Left lobe of liver (tissue), 2 donors: ENCODE measurements around the gene UBE2D3. TPM values are rescaled to one million over a fixed set of nuclear protein-coding genes. Genes with fewer than 3 reads are reported as not detected.
A peak's percentile ranks its signal among the peaks of the same experiment; 100 is the strongest.

Experiments
- ATAC-seq: fragments of 200-7000 bp; cut with Tn5 transposase; one replicate; pipeline ENCODE4 v1.9.1; 2020; ENCODE audit warnings: mild to moderate bottlenecking, moderate library complexity
- DNase-seq: peaks from one replicate; pipeline ENCODE4 v3.0.0-alpha.2; 2020; ENCODE audit warnings: low spot score
- total RNA-seq: library from RNA; stranded (reverse); gene quantifications from one replicate; pipeline ENCODE4 v1.2.1, GENCODE V29; 2021
- donor health status: DM: no; HTN: no; CAD: no; lungs with moderate emphysema.
- donor health status: DM: no; HTN: yes; CAD: no.

Gene UBE2D3
- total RNA-seq, 1 donor from 2014 or later = 137 TPM

DNA sequence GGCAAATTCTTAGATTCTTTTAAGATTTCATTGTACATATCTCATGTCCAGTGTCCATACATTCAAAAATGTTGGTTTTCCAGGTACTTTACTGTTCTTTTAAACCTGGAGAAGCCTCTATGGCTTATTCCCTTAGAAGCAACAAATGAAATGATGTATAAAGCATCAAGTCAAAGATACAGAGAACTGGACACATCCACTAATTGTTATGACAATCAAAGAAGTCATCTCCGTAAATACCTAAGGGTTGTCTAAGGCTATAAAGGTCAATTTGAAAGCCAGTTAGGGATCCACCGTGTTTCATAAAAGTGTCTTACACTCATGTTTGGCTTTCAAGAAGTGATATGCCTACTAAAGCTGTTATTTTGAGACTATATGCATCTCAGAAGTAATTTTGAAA, 32.4 kb downstream of the UBE2D3 start:
- DNase-seq = no peak
- ATAC-seq = no peak

DNA sequence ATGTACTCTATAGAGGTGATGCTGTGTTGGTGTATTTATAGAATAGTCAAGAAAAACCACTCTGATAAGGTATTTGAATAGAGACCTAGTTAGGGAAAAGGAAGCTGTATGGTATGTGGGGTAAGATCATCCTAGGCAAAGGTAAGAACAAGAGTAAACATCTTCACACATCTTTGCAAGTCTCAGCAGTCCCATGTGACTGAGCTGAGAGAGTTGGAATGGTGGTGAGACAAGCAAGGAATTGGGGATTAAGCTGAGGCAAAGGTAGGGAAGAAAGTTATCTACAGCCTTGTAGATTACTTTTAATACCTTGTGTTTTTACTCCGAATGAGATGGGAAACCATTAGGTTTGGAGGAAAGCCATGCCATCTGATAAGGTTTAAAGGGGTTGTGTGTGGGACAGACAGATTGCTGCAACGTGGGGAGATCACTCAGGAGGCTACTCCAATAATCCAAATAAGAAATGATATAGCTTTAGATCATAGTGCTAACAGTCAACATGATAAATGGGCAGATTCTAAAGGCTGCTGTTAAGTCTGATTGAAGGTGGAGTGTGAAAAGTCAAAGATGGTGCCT, 34.9 kb downstream of the UBE2D3 start:
- DNase-seq (no peak), ATAC-seq (peak; percentile 37)

DNA sequence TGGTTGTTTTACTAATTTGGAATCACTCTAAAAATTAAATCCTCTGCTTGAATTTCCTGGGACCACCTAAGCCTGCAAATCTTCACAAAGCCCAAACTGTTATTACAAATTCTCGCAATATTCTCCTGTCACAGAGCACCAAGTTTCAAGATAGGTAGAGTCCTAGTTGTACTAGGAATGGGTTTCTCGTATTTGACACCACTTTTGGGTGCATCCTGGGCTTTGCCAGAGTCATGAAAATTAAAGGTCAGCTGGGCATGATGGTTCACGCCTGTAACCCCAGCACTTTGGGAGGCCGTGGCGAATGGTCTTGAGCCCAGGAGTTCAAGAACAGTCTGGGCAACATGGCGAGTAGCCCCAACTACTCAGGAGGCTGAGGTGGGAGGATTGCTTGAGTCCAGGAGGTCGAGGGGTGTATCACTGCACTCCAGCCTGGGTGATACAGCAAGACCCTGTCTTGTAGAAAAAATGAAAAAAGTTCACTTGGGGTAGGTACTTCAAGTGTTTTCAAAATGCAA, 36.0 kb downstream of the UBE2D3 start:
- ATAC-seq (peak; percentile 14), DNase-seq (no peak)

DNA sequence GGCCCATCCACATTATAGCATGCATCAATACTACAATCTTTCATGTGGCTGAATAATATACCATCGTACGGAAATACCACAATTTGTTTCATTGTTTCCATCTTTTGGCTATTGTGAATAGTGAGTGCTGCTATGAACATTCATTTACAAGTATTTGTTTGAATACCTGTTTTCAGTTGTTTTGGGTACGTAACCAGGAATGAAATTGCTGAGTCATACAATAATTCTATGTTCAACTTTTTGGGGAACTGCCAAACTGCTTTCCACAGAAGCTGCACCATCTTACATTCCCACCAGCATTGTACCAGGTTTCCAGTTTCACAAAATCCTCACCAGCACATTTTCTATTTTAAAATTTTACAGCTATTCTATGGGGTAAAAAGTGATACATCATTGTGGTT, 38.0 kb downstream of the UBE2D3 start:
- DNase-seq (no peak), ATAC-seq (no peak)

DNA sequence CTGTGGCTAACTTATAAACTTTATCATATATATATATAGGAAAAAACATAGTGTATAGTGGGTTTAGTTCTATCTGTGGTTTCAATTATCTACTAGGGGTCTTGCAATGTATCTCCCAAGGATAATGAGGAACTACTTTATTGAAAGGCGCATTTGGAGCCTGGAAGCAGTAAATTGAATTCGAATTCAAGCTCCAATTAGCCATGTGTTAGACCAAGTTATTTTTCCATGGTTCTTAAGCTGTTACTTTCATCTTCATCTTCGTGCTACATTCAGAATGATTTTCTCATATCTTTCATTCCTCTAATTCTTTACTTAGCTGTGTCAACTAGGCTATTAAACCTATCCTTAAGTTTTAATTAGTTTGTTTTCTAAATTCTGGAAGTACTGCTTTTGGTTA, 39.4 kb downstream of the UBE2D3 start:
- DNase-seq (no peak), ATAC-seq (no peak)

DNA sequence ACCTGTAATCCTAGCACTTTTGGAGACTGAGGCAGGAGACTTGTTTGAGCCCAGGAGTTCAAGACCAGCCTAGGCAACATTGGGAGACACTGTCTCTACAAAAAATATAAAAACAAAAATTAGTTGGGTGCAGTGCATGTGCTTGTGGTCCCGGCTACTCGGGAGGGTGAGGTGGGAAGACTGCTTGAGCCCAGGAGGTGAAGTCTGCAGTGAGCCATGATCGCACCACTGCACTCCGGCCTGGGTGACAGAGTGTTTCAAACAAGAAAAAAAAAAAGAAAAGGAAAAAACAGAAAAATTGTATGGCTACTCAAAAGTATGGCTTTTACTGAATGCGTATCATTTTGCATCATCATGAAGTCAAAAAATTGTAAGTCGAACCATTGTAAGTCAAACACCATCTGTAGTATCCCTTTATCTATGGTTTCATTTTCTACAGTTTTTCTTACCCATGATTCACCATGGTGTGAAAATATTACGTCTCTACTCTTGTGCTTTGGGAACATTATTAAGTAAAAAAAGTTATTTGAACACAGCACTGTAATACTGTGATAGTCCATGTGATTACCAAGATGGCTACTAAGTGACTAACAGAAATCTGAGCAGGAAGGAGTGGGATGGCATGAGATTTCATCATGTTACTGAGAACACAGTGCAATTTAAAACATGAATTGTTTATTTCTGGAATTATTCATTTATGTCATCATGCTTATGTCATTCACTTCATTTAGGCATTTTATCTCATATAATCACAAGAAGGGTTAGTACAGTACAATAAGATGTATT, 40.1 kb downstream of the UBE2D3 start:
- ATAC-seq (no peak), DNase-seq (no peak)

DNA sequence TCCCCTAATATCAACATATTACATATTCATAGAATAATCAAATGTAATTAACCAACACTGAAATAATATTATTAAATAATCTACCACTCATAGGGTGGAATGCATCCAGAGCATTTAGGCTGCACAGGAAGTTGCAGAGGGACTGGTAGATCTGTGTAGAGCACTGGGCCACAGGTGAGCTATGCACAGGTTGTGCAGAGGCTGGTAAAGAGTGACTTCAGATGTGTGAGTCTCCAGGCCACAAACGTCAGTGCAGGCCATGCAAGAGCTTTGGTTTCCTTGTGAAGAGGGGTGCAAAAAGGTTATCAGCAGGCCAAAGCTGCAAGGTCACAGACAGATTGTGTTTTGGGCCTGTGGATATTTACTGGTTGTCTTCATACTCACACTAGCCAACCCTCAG, 41.1 kb downstream of the UBE2D3 start:
- DNase-seq (no peak), ATAC-seq (no peak)

DNA sequence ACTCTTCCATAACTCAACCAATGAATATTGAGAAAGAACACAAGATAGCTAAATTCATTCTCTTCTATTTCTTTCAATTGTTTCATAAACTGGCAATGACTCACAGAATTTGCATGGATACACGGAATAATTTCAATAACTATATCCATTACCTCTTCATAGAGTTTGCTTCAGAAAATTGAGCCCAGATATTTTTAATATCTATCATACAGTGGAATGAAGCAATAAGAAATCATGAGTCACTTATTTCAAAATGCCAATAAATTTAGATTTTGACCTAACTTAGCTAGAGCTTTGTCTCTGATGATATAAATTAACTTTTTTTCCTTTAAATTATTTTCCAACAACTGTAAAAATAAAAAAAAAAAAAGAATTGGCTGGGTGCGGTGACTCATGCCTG, 44.3 kb downstream of the UBE2D3 start:
- no peak for ATAC-seq

DNA sequence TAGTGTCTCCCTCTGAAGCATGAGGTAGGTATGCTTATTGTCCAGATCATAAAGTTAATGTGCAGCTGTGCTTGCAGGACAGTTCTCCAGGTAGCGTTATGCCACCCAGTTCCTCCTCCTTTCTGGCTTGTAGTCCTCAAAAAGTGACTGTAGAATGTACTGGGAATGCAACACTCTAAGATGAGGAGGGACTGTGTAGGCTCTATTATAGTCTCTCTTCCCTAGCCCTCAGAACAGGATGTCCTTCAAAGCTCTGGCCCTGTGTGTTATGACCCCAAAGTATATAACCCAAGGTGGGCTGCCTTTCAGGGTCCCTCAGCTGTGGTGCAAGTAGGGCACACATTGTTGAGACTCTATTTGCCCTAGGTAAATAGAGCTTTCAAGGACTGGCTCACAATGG, 45.8 kb downstream of the UBE2D3 start:
- ATAC-seq (no peak), DNase-seq (no peak)

More for the DNA sequence above, 44.3 kb downstream of the UBE2D3 start:
- DNase-seq = no peak

DNA sequence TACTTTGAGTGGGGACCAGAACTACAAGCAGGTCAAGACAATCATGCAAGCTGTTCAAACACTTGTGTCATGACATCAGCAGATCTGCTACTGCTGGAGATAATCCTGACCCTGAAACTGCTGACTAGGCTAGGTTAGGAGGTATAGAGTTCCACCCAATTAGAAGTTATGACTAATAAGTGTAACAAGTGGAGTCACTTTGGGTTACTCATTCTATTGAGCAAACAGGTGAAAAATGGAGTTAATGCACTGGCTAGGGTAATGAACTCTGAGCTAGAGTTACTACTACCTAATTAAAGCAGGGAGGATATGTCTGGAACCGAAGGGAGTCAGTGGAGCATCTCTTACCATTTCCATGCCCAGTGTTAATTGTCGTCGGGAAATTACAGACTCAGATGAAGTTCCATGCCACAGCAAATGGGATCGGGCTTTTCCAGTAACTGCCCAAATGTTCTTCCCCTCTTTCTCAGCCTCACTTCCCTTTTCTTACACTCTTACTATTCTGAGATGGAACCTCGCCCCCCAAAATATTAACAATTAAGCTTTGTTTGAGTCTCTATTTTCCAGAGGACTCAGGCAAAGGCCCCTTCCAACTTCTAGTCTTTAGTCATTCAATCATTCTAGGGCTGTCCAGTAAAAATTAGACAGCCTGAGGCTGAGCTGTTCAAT, 46.7 kb downstream of the UBE2D3 start:
- ATAC-seq = peak; percentile 61
- no peak for DNase-seq

DNA sequence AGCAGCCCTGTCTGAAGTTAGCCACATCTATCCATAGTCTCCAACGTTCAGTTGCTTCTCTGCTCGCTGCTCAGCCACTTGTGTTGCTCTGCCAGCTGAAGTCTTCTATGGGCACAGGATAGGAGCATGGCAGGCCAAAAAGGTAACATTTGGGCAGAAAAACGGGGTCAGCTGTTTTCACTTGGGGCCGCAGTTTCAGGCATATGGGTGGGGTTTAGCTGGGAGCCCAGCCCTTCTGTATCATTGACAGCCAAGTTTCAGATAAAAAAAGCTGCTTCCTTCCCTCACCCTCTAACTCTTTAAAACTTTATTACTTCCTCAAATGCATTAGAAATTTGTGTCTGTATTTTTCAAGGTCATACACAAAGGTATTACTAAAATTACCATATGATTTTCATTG, 48.1 kb downstream of the UBE2D3 start:
- DNase-seq (no peak), ATAC-seq (no peak)

DNA sequence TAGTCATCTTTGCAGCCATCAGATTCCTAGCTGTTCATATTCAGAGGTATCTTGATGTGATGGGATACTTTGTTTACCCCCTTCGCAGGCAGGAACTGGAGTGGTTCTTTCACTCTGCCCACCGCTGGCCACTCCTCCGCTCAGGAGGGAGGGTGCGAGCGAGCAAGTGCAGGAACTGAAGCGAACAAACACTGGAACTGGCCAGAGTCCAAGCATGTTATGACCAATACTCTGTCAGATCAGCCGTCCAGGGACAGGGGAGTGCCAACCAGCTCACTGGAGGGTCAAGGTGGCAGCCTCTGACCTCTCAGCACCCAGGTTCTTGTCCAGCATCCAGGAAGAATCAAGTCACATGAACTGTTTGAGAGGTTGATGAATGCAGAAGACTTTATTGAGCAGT, 48.6 kb downstream of the UBE2D3 start:
- ATAC-seq (peak; percentile 93), DNase-seq (peak; percentile 67)

DNA sequence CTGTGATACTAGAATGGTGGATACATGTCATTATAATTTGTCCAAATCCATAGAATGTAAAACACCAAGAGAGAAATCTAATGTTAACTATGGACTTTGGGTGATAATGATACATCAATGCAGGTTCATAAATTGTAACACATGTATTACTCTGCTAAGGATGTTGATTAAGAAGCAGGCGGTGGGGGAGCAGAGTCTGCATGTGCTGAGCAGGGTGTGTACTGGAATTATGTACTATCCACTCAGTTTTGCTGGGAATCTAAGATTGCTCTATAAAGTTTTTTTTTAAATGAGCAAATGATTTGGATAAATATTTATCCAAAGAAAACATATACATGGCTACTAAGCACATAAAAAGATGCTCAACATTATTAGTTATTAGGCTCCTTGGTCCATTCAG, 51.5 kb downstream of the UBE2D3 start:
- no peak for DNase-seq
- ATAC-seq = no peak

DNA sequence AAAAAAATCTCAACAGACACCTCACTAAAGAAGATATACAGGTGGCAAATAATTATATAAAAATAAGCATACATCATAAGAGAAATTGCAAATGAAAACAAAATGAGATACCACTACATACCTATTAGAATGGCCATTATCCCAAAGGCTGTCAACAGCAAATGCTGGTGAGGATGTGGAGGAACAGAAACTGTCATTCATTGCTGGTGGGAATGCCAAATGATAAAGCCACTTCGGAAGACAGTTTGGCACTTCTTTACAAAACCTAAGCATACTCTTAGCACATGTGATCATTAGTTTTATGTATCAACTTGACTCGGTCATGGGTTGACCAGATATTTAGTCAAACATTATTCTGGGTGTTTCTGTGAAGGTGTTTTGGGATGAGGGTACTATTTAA, 53.1 kb downstream of the UBE2D3 start:
- no peak for DNase-seq
- no peak for ATAC-seq

DNA sequence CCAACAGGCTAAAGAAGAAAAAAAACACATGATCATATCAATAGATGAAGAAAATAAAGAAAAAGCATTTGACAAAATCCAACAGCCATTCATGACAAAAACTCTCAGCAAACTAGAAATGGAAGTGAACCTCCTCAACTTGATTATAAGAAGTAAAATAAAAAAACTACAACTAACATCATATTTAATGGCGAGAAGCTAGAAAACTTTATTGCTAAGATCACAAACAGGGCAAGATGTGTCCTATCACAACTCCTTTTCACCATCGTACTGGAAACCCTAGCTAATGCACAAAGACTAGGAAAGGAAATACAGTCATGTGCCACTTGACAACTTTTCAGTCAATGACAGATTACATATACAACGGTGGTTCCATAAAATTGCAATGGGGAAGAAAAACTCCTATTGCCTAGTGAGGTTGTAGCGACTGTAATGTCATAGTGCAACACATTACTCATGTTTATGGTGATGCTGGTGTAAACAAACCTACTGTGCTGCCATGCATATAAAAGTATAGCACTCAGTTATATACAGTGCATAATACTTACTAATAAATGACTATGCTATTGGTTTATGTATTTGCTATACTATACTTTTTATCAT, 54.5 kb downstream of the UBE2D3 start:
- no peak for ATAC-seq
- no peak for DNase-seq

DNA sequence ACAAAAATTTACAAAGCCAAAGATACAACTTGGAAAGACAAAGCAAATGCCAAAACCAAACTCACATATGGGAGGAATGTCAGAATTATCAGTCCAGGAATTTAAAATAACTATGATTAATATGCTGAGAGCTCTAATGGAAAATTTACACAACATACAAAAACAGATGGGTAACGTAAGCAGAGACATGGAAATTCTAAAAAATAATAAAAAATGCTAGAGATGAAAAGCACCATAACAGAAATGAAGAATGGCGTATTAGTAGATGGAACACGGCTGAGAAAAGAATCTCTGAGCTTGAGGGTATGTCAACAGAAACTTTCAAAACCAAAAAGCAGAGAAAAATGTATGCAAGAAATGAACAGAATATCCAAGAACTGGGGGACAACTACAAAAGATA, 62.5 kb downstream of the UBE2D3 start:
- ATAC-seq (no peak), DNase-seq (no peak)

DNA sequence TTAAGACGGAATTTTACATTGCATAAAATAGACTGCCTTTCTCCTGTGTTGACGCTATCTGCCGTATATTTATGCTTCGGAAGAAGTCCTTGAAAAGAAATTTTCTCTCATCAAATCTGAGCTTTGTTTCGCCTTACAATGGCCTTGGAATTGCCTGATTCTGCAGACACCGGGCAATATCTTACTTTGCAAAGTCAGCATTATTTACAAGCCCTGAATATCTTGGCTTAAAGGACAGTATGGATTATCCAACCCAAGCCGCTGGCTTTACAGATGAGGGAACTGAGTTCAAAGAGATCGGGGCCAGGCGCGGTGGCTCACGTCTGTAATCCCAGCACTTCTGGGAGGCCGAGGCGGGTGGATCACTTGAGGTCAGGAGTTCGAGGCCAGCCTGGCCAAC, 65.4 kb downstream of the UBE2D3 start:
- no peak for ATAC-seq
- DNase-seq = no peak

DNA sequence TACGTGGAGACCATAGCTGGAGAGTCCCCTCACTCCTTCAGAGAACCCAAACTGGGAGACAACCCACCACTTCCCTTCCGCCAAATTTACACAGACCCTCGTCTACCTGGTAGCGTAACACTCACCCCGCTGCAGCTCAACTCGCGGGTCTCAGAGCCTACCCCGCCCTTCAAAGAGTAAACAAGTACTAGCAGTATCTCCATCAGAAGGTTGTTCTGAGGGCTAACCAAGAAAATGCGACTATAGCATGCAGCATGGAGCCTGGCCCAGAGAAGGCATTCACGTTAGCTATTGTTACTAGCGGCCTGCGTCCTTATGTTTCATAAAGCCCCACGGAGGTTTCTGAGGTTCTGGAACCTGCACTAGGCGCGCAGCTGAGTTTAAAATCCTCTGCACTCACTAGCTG, 66.1 kb downstream of the UBE2D3 start:
- DNase-seq (no peak), ATAC-seq (peak; percentile 27)

DNA sequence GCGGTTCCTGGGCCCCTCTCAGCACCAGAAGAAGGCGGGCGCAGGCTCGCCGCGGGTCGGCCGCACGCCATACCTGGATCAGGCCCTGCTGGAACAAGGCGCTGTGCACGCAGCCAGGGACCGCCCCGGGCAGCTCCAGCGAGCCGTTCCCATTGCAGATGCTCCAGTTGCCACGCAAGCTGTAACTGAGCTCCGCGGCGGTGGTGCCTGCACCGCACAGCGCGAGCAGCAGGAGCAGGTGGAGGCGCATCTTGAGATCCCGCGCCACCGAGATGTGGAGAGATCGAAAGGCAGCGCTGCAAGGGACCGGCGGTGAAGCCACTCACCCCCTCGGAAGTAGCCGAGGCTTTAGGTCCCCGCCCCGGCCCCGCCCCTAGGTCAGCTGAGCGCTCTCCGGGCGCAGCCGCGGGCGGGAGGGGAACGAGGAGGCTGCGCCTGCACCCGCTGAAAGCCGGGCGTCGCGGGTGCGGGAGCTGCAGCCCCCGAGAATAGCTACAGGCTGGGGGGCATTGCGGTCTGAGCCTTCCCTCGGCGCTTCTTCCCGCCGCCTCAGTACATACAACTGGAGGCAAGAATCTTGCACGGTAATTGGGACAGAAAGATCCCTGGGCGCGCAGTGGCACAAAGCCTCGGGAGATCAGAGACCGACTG, 66.6 kb downstream of the UBE2D3 start, which contains the start of gene MANBA:
TSS of gene MANBA (minus strand) at position 324 of the 651 bp plus-strand sequence. CDS start at position 250, 74 bp downstream.
- peak; percentile 95 for ATAC-seq
- DNase-seq = peak; percentile 89

DNA sequence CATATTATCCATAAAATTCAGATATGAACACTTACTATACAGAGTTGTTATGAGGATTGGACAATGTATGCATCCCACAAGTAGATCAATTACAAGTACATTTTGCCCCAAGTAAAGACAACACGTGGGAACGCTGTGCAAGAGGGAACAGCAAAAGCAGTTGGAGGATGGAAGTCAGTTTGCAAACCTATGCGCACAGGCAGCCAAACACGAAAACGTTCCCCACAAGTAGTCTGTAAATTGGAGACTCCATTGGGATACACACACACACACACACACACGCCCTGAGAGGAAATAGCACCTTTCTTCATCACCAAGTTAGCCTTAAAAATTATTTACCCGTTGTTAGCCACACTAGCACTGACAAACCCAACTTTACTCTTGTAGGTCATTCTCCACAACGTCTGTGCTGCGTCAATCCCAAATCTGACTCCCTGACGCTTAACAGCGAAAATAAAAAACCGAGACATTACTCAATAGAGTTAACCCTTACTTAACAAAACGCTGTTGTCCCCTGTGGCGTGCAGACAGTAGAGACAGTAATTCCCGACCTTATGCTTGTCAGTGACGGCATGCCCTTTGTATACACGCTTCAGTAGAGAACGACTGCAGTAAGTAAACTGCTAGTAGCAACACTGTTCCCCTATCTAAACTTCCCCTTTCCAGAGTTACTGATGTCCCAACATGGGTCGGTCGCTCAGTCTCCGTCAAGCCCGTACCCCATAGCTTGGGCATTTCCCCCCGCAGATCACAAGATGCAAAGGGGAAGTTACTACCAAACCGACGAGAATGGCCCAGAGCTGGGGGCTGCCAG, 67.3 kb downstream of the UBE2D3 start:
- DNase-seq (no peak), ATAC-seq (peak; percentile 48)
